Measurements from ENCODE around the gene CCDC102B. TPM values are rescaled to one million over a fixed set of nuclear protein-coding genes. Genes with fewer than 3 reads are reported as not detected.

Gene CCDC102B
- total RNA-seq, 1 donor from 2014 or later = 0.54 TPM

GRCh38 chr18:68854786-68855391 lies 57.0 kb downstream of the CCDC102B start:
- DNase-seq (ENCODE audit: low read depth) = no peak
- no peak overlapping the region for H3K4me3 ChIP-seq (ENCODE audit: low read depth, low read length)
- TF ChIP-seq CTCF (IDR thresholded peaks at IDR 0.05; ENCODE audit: insufficient read depth, low read length, poor library complexity, severe bottlenecking) = no peak
- no peaks in the 10 kb centered on the region for H3K27me3 ChIP-seq (ENCODE audit: control insufficient read depth, insufficient read depth, low read length)
- H3K36me3 ChIP-seq (ENCODE audit: control insufficient read depth, insufficient read depth, low read length) = no peaks in the 10 kb centered on the region

- Histone ChIP-seq H3K4me3 (ENCODE audit: low read depth, low read length) (no peak overlapping the region), H3K27me3 (ENCODE audit: control insufficient read depth, insufficient read depth, low read length) (no peaks in the 10 kb centered on the region), H3K36me3 (ENCODE audit: control insufficient read depth, insufficient read depth, low read length) (no peaks in the 10 kb centered on the region)
- TF ChIP-seq CTCF (IDR thresholded peaks at IDR 0.05; ENCODE audit: insufficient read depth, low read length, poor library complexity, severe bottlenecking) = no peak
- no peak for DNase-seq (ENCODE audit: low read depth)
These were observed 57.6 kb downstream of the CCDC102B start for GRCh38 chr18:68855491-68855890.

GRCh38 chr18:68861365-68861764 lies 63.5 kb downstream of the CCDC102B start:
- no peak for DNase-seq (ENCODE audit: low read depth)
- TF ChIP-seq CTCF (IDR thresholded peaks at IDR 0.05; ENCODE audit: insufficient read depth, low read length, poor library complexity, severe bottlenecking) = no peak
- Histone ChIP-seq H3K4me3 (ENCODE audit: low read depth, low read length) (no peak overlapping the region), H3K27me3 (ENCODE audit: control insufficient read depth, insufficient read depth, low read length) (no peaks in the 10 kb centered on the region), H3K36me3 (ENCODE audit: control insufficient read depth, insufficient read depth, low read length) (no peaks in the 10 kb centered on the region)

- Histone ChIP-seq H3K4me3 (ENCODE audit: low read depth, low read length) (no peak overlapping the region), H3K27me3 (ENCODE audit: control insufficient read depth, insufficient read depth, low read length) (no peaks in the 10 kb centered on the region), H3K36me3 (ENCODE audit: control insufficient read depth, insufficient read depth, low read length) (no peaks in the 10 kb centered on the region)
- TF ChIP-seq CTCF (IDR thresholded peaks at IDR 0.05; ENCODE audit: insufficient read depth, low read length, poor library complexity, severe bottlenecking) = no peak
- no peak for DNase-seq (ENCODE audit: low read depth)
These were observed 67.1 kb downstream of the CCDC102B start for GRCh38 chr18:68865021-68865420.

GRCh38 chr18:68865503-68865902 lies 67.6 kb downstream of the CCDC102B start:
- Histone ChIP-seq H3K27me3 (ENCODE audit: control insufficient read depth, insufficient read depth, low read length) (no peaks in the 10 kb centered on the region), H3K36me3 (ENCODE audit: control insufficient read depth, insufficient read depth, low read length) (no peaks in the 10 kb centered on the region), H3K4me3 (ENCODE audit: low read depth, low read length) (no peak overlapping the region)
- DNase-seq (ENCODE audit: low read depth) = no peak
- TF ChIP-seq CTCF (IDR thresholded peaks at IDR 0.05; ENCODE audit: insufficient read depth, low read length, poor library complexity, severe bottlenecking) = no peak

- no peak for TF ChIP-seq CTCF (IDR thresholded peaks at IDR 0.05; ENCODE audit: insufficient read depth, low read length, poor library complexity, severe bottlenecking)
- no peak overlapping the region for H3K4me3 ChIP-seq (ENCODE audit: low read depth, low read length)
- no peaks in the 10 kb centered on the region for H3K36me3 ChIP-seq (ENCODE audit: control insufficient read depth, insufficient read depth, low read length)
- no peak for DNase-seq (ENCODE audit: low read depth)
- no peaks in the 10 kb centered on the region for H3K27me3 ChIP-seq (ENCODE audit: control insufficient read depth, insufficient read depth, low read length)
These were observed 75.1 kb downstream of the CCDC102B start for GRCh38 chr18:68873003-68873402.
